Activated CD4-positive, alpha-beta T cell treated with anti-CD3 and anti-CD28 coated beads, Interleukin-10, Interleukin-2, amounts not matched to agents 100 ng/mL and 50 ng/mL, durations not matched to agents 16 hours and 8 hours (primary cell): Measurements from ENCODE around the gene SNHG17.

Experiments
- DNase-seq: peaks from one replicate; pipeline ENCODE4 v3.0.0-alpha.2; 2020

Gene SNHG17

GRCh38 chr20:38372806-38373205 is 62.3 kb downstream of the SNHG17 start:
- DNase-seq, result no peak
